HL-60 (cell line): Measurements from ENCODE around the gene RBM5.

Experiments
- DNase-seq, 2 experiments: peaks; one replicate each; pipeline ENCODE4 v3.0.0-alpha.2; 2010 to 2020; ENCODE audit warnings: low read depth in 1 of 2, low spot score in 1 of 2
- H3K27ac ChIP-seq: fragments of 250-450 bp; sonication (Bioruptor Pico); replicated peaks from 2 replicates; pipeline ENCODE4 v1.5.1; 2020; ENCODE audit warnings: mild to moderate bottlenecking, moderate library complexity
- H3K27me3 ChIP-seq: fragments of 250-450 bp; sonication (Bioruptor Pico); 2 replicates; pipeline ENCODE4 v1.5.1; 2021; ENCODE audit warnings: mild to moderate bottlenecking, moderate library complexity; ENCODE audit not compliant: insufficient read depth, poor library complexity, severe bottlenecking
- H3K4me3 ChIP-seq: replicated peaks from 2 replicates; pipeline ENCODE4 v1.5.1; 2011; ENCODE audit warnings: mild to moderate bottlenecking, control low read depth, low read length; ENCODE audit not compliant: insufficient read depth
- CTCF ChIP-seq: IDR thresholded peaks from one replicate; pipeline ENCODE4 v1.5.1; 2011; ENCODE audit warnings: low read length, control low read depth, inconsistent platforms; ENCODE audit not compliant: insufficient read depth
- GABPA ChIP-seq: IDR thresholded peaks from 2 replicates; pipeline ENCODE4 v1.6.1; 2012; ENCODE audit warnings: low read depth
- POLR2AphosphoS5 ChIP-seq: IDR thresholded peaks from 2 replicates; pipeline ENCODE4 v1.6.1; 2012; ENCODE audit warnings: low read depth
- REST ChIP-seq: IDR thresholded peaks from 2 replicates; pipeline ENCODE4 v1.6.1; 2012; ENCODE audit warnings: low read depth; ENCODE audit not compliant: insufficient replicate concordance
- SPI1 ChIP-seq: IDR thresholded peaks from 2 replicates; pipeline ENCODE4 v1.6.1; 2012; ENCODE audit warnings: low read depth, mild to moderate bottlenecking, borderline replicate concordance

Gene RBM5

GRCh38 chr3:50132421-50133282, 43.9 kb downstream of the RBM5 start:
- DNase-seq = no peak
- TF ChIP-seq CTCF (no peak), POLR2AphosphoS5 (no peak), REST (no peak), GABPA (no peak), SPI1 (no peak)
- H3K27ac ChIP-seq = no peak overlapping the region

GRCh38 chr3:50133283-50133615, 44.5 kb downstream of the RBM5 start:
- TF ChIP-seq REST = no peak
- Histone ChIP-seq H3K27me3 (no peaks in the 10 kb centered on the region), H3K27ac (no peak overlapping the region), H3K4me3 (no peak overlapping the region)
- no peak for DNase-seq

More at GRCh38 chr3:50132421-50133282, 43.9 kb downstream of the RBM5 start:
- H3K4me3 ChIP-seq = no peak overlapping the region
- no peaks in the 10 kb centered on the region for H3K27me3 ChIP-seq

- Histone ChIP-seq H3K4me3 (no peak overlapping the region), H3K27ac (no peak overlapping the region), H3K27me3 (no peaks in the 10 kb centered on the region)
- no peak for DNase-seq
- TF ChIP-seq POLR2AphosphoS5 (no peak), GABPA (no peak), REST (no peak), SPI1 (no peak), CTCF (no peak)
Observed at GRCh38 chr3:50134367-50134766, 45.6 kb downstream of the RBM5 start.
